NCI-H1105 (cell line): ENCODE results near the gene MAP4K3.

Experiments used
- DNase-seq: peaks from one replicate; lab custom pipeline; 2025; lab: John Stamatoyannopoulos, UW

MAP4K3 gene

GRCh38 chr2:39241588-39241987 lies 195.5 kb downstream of the MAP4K3 start:
- no peak for DNase-seq

- DNase-seq, result no peak
Measured at GRCh38 chr2:39240758-39241157, 196.3 kb downstream of the MAP4K3 start.

DNA sequence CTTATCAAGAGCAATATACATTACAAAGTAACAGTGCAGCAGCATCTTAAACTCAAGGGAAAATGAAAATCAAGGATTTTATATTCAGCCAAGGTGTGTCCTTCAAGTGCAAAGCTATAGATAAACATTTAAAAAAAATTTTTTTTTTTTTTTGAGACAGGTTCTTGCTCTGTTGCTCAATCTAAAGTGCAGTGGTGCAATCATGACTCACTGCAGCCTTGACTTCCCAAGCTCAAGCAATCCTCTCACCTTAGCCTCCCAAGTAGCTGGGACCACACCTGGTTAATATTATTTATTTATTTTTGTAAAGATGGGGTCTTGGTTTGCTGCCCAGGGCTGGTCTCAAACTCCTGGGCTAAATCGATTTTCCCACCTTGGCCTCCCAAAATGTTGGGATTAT lies 202.3 kb downstream of the MAP4K3 start:
- no peak for DNase-seq

GRCh38 chr2:39232141-39232540 lies 204.9 kb downstream of the MAP4K3 start:
- no peak for DNase-seq

DNA sequence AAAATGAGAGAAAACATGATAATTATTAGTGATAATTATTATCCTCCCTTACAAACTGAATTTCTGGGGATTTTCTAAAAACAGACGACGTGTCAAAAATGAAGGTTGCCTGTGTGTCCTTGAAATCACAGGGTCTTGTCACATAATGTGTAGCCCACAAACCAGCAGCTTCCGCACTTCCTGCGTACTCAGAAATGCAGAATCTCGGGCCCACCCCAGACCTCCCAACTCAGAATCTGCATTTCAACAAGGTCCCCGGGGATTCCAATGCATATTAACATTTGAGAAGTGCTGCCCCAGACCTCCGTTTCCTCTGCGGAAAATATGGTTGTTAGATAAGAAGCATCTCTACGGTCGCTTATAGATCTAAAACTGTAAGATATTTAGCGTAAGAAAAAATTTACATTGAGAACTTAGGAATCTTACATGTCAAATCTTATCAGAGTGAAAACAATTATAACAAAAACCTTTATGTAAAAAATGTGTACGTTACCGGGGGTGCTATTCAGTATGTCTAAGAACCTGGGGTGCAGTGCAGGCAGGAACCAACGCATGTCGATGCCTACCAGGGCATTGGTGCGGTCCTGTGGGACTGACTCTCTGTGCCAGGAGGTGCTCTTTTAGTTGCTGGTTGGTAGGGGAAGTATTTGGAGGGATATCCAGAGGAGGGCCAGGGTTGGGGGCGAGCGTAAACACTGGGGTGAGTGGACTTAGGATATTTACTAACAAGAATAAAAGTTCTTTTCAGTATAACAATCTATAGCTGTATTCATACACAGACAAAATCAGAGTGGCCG lies 208.5 kb downstream of the MAP4K3 start:
- DNase-seq, result no peak

DNA sequence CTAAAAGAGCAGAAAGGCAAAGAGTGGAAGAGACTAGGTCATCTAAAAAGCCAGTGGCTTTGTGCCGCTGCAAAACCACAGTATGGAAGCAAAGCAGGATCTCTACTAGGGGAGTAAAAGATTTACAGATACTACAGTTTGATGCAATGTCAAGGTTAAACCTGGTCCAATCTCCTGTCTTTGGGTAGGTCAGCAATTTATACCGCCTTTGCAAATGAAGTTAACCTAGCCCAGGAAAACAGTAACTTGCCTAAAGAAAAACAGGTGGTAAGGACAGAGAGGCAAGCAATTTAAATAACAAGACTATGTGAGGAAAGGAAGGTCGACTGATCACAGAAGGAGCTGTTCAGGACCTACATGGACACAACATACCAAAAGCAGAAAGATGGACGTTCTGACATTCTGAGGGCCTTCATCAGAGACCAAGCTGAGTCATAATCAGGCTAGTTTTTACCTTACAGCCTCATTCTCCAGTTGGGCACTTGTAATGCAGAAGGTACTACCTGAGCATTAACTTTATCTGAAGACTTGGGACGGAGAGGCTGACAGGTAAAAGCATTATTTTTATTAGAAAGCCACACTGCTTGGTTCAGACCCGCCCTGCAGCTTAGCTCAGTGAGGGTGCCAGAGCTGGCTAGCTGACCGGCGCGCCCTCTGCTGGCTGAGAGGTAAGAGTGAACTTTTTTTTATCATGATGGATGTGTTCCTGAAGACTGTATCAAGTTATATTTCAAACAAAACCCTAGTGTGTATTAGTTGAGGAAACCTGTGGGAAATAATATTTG lies 209.3 kb downstream of the MAP4K3 start:
- peak; percentile 58 for DNase-seq

DNA sequence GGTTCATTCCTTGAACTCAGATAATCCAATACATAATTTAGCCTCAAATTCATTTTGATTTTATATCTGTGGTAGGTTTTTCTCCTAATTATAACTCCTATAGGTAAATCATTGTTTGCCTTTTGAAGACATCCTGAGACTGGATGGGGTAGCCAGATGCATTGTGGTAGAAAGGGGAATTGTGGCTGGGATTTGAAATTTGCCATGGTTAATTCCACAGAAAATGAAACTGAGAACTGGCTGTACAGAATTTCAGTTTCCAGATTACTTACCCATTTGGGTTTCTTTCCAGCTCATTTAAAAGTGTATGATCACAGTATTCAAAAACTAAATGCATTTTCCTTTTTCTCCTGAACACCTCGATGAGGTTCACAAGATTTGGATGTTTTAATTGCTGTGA lies 211.5 kb downstream of the MAP4K3 start:
- no peak for DNase-seq

DNA sequence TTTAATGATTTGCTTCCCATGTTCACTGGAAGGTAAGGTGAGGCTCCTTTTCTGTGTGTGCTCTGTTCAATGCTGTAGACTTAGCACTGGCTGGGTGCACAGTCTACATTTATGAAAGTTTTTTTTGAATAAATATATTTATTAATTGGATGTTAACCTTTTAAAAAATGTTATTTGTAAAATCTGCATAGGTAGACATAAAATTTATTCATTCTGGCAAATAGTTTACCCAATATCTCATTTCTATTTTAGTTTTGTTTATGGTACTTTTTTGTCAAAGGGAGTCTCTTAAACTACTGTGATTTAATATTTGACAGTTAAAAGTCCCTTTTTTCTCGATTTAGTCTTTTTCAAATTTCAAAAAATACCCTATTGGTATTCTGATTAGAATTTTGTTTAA lies 213.2 kb downstream of the MAP4K3 start:
- DNase-seq, result no peak

- no peak for DNase-seq
Measured at GRCh38 chr2:39221459-39221858, 215.6 kb downstream of the MAP4K3 start.

- no peak for DNase-seq
Measured at GRCh38 chr2:39220136-39220535, 216.9 kb downstream of the MAP4K3 start.

DNA sequence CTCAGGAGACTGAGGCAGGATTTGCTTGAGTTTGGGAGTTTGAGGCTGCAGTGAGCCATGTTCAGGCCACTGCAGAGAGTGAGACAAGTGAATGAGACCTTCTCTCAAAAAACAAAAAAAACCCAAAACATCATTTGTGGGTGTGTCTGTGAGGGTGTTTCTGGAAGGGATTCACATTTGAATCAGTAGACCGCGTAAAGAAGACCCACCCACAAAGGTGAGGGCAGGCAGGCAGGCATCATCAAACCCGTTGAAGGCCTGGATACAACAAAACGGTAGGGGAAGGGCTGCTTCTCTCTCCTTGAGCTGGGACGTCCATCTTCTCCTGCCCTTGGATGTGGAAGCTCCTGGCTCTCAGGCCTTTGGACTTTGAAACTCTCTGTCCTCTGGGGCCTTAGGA lies 218.7 kb downstream of the MAP4K3 start:
- DNase-seq, result no peak

- no peak for DNase-seq
Measured at GRCh38 chr2:39217192-39217550, 219.9 kb downstream of the MAP4K3 start.

- DNase-seq, result no peak
Measured at GRCh38 chr2:39216346-39217191, 220.5 kb downstream of the MAP4K3 start.

DNA sequence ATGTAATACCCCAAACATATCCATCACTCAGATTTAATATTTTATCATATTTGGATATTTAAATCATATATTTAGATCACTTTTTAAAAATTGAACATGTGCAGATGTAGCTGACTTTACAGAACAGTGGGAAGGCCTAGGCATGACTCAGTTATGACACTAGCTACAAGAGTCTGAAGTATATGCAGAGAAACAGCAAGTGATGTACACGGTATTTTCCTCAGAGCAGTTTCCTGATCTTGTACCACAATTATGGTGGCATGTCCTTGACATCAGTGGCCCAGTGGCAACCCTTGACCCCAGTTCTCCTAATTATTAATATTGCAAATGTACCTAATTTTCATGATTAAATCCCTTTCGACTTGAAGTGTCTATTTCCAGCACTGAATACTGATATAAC lies 221.5 kb downstream of the MAP4K3 start:
- DNase-seq, result no peak

- no peak for DNase-seq
Measured at GRCh38 chr2:39213015-39213414, 224.1 kb downstream of the MAP4K3 start.

DNA sequence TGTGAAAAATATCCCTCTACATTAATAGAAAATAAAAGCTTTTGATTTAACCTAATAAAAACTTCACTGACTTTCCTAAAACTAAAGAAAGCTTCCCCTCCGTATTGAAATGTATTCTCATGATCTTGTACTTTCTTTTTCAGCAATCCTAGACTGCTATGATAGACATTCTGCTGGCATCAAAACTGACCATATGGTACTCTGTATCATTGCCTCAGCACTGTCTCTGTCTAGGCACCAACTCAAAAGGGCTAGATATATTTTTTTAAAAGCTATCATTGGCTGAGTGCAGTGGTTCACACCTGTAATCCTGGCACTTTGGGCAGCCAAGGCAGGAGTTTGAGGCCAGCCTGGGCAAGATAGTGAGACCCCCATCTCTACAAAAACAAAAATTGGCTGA lies 226.2 kb downstream of the MAP4K3 start:
- DNase-seq, result no peak

DNA sequence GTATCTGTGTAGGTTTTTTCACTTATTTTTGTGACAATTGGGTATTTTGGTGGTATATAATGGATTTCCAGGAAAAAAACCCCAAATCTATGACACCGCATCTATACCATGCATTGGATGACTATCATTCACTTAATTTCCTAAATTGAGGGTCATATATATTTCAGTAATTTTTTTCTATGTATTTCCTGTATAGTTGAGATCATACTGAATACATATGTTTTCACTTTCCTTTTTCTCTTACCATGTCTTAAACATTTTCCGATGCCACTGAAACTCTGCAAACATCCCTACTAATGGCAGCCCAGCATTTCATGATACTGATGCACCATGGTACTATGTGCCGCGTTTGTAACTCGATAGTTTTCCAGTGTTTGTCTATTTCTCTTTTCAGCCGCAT lies 233.7 kb downstream of the MAP4K3 start:
- DNase-seq, result no peak

DNA sequence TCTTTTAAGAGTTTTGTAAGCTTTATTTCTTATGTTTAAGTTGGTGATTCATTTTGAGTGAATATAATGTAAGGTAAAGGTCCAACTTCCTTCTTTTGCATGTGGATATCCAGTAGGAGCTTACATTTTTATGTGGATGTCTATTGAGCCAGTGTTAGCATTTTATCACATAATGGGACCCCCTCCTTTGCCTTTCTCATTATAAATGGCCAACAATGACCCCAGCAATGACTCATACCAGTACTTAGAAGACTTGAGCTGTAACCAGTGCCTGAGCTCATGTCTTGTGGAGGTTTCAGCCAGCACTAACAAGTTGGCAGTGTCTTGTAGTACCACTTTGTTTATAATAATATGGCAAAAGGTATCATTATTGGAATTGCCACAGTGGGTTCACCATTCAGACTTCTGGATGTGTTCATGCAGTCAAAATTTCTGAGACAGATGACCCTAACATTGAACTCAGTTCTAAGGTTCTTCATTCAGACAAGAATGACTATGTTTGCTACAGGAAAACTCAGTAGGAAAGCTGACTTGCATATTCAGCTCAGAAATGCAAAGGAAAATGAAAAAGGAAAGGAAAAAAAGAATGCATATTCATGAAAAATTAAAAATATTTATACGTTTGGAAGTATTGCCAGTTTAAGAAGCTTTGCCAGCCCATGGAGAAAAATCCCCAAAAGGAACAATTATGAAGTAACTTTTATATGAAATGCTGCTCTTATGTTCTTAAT lies 234.3 kb downstream of the MAP4K3 start:
- no peak for DNase-seq
